Mononuclear cell (primary cell): ENCODE measurements around the gene SYN1. TPM values are rescaled to one million over a fixed set of nuclear protein-coding genes. Genes with fewer than 3 reads are reported as not detected.
"Not testable (repeated sequence)": the region's sequence is repeated elsewhere in the genome, so short reads cannot be mapped to it uniquely, and the experiment has no call there.

Experiments
- H3K27me3 ChIP-seq: 2 replicates; pipeline ENCODE4 v1.6.0; 2011; ENCODE audit warnings: low read length, control low read depth; ENCODE audit not compliant: insufficient read depth
- H3K4me1 ChIP-seq: 2 replicates; pipeline ENCODE4 v1.5.1; 2011; ENCODE audit warnings: mild to moderate bottlenecking, low read length, control low read depth; ENCODE audit not compliant: insufficient read depth
- H3K4me3 ChIP-seq: 2 replicates; pipeline ENCODE4 v1.5.1; 2011; ENCODE audit warnings: mild to moderate bottlenecking, low read length, moderate library complexity
- H3K9me3 ChIP-seq: 2 replicates; pipeline ENCODE4 v1.5.1; 2011; ENCODE audit warnings: low read depth, mild to moderate bottlenecking, control low read depth, low read length
- total RNA-seq: library from RNA; depleted of rRNA; stranded (reverse); fragments of >200 nt; gene quantifications from one replicate; pipeline ENCODE4 v1.2.3, GENCODE V29; 2012

The SYN1 gene
- total RNA-seq, 1 donor: 0.21 TPM

DNA sequence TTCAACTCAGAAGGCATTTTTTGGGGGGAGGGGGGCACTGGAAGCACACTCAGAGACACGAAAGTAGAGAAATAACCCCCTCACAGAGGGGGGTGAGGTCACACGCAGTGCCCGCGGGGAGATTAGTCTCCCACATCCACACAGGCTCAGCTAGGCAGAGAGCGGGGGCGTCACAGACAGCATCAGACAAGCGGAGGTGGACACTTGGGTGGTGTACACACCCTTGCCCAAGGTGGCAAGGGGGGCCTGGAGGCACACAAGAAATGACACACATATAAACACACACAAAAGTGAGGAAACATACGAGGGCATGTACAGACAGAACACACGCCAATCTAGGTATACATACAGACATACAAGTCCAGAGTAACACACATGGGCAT, 637 bp upstream of the SYN1 start:
- Histone ChIP-seq H3K4me3 (no peak overlapping the region), H3K27me3 (no peaks in the 10 kb centered on the region), H3K4me1 (peaks cover 18% of the 10 kb centered on the region), H3K9me3 (no peaks in the 10 kb centered on the region)

DNA sequence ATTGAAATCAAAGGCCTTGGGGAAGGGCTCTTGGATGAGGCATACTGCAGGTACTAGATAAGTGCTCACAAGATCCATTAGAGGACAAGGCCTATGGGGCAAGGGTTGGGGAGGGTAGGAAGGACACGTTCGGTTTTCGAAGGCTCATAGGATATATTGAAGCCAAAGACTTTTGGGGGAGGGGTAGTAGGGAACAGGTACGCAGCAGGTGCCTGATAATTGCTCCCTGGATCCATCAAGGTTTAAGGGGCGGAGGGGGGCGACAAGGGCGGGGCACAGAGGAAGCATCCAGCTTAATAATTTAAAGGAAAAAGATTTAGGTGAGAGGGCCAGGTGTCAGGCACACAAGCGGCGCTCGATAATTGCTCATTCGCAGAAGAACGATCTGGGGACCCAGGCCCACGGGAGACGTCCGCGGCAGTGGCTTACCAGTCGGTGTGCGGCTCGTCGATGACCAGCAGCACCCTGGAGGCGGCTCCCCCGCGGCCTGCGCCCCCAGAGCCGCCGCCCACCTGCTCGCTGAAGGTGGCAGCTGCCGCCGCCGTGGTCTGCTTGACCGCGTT, 653 bp downstream of the SYN1 start:
- no peak overlapping the region for H3K4me3 ChIP-seq
- no peaks in the 10 kb centered on the region for H3K27me3 ChIP-seq
- H3K4me1 ChIP-seq: peaks cover 16% of the 10 kb centered on the region
- no peaks in the 10 kb centered on the region for H3K9me3 ChIP-seq

DNA sequence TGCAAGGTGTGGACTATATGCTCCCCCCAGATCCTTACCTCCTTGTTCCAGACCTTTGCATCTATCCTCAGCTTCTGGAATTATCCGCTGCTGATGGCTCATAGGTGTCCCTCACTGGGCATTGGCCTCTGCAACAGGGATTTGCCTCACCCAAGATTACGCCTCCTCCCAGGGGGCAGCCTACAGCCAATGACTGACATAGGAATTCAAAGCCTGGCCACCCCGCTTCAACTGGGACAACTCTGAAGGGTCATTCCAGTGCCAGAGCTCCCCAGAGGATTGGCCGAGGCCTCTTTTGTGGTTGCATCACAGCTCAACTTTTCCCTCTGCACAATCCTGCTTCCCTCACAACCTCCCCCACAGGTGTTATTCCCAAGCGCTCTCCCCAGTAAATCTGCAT, 5.0 kb downstream of the SYN1 start:
- Histone ChIP-seq H3K4me3 (no peak overlapping the region), H3K27me3 (no peaks in the 10 kb centered on the region), H3K9me3 (no peaks in the 10 kb centered on the region), H3K4me1 (peaks cover 4% of the 10 kb centered on the region)

DNA sequence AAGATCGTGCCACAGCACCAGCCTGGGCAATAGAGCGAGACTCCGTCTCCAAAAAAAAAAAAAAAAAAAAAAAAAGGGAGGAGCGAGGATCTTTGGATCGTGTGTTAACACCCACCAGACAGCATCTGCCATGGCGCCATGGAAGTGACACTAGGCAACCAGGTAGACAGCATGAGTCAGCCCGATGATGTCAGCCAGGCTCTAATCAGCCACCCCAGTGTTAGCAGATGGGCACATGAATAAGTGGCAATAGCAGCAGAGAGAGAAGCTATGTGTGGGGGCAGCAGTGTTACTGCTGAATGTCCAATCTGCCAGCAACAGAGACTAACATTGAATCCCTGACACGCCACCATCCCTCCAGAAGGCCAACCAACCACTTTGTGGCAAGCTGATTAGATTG, 6.6 kb downstream of the SYN1 start:
- H3K4me3 ChIP-seq: no peak overlapping the region
- no peaks in the 10 kb centered on the region for H3K27me3 ChIP-seq
- peaks cover 7% of the 10 kb centered on the region for H3K4me1 ChIP-seq
- H3K9me3 ChIP-seq: no peaks in the 10 kb centered on the region

DNA sequence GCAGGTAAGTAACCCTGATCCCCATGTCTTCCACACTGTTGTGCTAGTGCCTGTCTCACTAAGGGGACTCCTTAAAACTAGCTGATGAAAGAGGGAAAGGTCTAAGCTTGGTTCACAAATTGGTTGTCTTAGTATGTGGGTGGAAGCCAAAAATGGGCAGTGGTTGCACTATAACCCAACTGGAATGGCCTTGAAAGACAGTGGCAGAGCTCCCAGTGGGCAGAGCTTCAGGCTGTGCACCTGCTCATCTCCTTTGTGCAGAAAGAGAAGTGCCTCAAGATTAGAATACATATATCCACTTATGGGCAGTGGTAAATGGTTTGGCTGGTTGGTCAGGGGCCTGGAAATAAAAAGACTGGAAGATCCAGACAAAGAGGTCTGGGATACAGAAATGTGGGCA, 7.2 kb downstream of the SYN1 start:
- Histone ChIP-seq H3K27me3 (no peaks in the 10 kb centered on the region), H3K4me1 (peaks cover 7% of the 10 kb centered on the region), H3K4me3 (no peak overlapping the region), H3K9me3 (no peaks in the 10 kb centered on the region)

DNA sequence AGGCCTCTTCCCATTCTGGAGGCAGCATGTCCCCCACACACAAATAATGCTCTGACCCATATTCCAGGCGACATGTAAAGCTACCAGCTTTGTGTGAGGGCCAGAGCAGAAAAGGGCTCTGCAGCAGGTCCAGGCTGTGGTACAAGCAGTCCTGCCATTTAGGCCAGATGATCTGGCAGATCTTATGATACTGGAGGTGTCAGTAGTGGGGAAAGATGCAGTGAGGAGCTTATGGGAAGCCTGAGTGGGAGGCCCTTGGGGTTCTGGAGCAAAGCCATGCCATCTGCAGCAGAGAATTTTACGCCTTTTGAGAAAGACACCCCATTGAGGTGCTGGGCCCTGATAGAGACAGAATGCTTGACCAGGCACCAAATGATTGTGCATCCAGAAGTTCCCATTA, 7.7 kb downstream of the SYN1 start:
- no peak overlapping the region for H3K4me3 ChIP-seq
- H3K9me3 ChIP-seq: no peaks in the 10 kb centered on the region
- no peaks in the 10 kb centered on the region for H3K27me3 ChIP-seq
- H3K4me1 ChIP-seq: peaks cover 7% of the 10 kb centered on the region

DNA sequence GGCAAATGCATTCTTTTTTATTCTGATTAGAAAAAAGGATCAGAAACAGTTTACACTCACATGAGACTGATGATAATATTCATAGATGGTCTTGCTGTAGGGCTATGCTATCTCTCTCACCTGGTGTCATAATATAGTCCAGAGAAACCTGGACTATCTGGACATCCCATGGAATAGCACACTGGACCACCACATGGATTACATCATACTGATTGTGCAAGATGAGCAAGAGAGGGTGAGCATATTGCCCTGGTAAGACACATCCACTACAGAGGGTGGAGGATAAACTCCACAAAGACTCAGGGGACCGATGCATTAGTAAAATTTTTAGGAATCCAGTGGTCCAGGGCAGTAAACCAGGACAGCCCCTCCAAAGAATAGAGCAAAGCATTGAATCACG, 8.2 kb downstream of the SYN1 start:
- Histone ChIP-seq H3K4me3 (no peak overlapping the region), H3K4me1 (peaks cover 7% of the 10 kb centered on the region), H3K27me3 (no peaks in the 10 kb centered on the region), H3K9me3 (no peaks in the 10 kb centered on the region)

DNA sequence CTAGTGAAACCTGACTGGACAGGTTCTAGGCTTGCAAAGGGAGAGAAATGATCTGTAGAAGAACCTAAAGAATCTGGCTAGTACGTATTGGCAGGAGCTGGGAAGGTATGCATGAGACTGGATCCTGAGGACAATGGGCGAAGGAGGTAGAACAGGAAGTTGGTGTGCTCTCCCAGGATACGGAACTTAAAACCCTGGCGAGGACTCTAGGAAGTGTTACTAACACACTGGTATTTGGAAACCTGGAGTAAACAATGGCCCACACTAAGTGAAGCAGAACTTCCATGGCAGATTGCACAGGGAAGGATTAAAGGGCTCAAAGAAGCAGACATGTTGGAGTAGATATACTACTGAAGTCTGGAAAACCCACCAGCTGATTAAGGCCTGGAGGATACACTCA, 9.1 kb downstream of the SYN1 start:
- Histone ChIP-seq H3K4me3 (no peak overlapping the region), H3K4me1 (peaks cover 7% of the 10 kb centered on the region), H3K27me3 (no peaks in the 10 kb centered on the region)

DNA sequence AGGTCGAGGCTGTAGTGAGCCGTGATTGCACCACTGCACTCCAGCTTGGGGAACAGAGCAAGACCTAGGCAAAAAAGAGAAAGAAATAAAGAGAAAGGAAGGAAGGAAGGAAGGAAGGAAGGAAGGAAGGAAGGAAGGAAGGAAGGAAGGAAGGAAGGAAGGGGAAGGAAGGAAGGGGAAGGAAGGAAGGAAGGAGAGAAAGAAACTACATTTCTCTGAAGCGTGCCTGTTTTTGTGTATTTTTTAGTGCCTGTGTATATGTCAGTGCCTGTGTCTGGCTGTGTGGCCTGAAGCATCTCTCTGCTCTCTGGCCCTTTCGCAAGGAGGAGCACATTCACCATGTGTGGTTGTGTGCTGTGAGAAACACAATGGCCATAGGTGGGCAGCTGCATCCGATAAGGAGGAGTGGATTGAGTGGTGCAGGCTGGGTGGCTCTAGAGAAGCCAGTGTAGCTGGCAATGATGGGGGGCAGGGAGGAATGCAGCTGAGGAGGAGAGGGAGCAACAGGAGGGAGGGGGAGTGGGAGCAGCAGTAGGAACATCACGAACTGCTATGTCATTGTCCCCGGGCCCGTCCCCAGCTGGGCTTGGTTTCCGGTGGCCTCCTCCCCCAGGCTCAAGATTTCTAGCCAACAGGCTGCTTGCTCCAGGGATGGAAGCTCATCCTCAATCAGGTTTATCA, 11.4 kb downstream of the SYN1 start:
- no peak overlapping the region for H3K4me3 ChIP-seq
- H3K9me3 ChIP-seq: no peaks in the 10 kb centered on the region
- H3K4me1 ChIP-seq: peaks cover 7% of the 10 kb centered on the region
- no peaks in the 10 kb centered on the region for H3K27me3 ChIP-seq

More for the DNA sequence above, 9.1 kb downstream of the SYN1 start:
- H3K9me3 ChIP-seq: no peaks in the 10 kb centered on the region

DNA sequence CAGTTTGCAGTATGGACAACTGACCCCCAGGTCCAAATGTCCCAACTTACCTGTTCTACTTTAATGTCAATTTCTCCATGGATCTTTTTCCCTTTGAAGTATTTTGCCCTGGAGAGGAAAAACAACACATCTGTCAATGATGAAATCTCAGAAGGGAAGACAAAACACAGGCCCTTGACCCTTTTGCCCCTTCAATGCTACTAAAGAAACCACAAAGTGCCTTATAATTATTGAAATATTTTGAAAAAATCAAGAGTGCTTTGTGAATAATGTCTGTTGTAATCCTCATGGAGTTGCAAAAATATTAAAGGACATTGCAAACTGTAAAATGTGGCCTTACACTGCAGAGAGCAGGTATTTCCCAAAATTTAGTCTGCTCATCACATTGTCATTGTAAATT, 12.6 kb downstream of the SYN1 start:
- Histone ChIP-seq H3K9me3 (no peaks in the 10 kb centered on the region), H3K4me1 (peaks cover 7% of the 10 kb centered on the region), H3K27me3 (no peaks in the 10 kb centered on the region), H3K4me3 (no peak overlapping the region)

DNA sequence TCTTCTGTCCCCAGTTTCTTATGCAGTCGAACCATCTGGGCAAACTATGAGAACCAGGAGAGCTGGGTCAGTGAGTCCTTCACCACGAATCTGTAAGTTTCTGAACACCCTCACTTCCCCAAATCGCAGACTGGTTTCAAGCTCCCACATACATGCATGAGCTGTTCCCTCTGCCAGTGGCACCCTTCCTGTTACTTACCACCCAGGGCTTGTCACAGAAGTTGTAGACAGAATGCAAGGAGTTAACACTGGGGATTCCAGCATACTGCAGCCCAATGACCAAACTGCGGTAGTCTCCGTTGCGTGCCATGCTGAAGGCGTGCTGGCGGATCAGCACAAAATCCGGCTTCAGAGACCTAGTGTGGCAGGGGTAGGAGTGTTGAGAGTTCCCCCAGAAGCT, 14.6 kb downstream of the SYN1 start:
- Histone ChIP-seq H3K9me3 (no peaks in the 10 kb centered on the region), H3K27me3 (no peaks in the 10 kb centered on the region), H3K4me1 (peaks cover 7% of the 10 kb centered on the region), H3K4me3 (no peak overlapping the region)

DNA sequence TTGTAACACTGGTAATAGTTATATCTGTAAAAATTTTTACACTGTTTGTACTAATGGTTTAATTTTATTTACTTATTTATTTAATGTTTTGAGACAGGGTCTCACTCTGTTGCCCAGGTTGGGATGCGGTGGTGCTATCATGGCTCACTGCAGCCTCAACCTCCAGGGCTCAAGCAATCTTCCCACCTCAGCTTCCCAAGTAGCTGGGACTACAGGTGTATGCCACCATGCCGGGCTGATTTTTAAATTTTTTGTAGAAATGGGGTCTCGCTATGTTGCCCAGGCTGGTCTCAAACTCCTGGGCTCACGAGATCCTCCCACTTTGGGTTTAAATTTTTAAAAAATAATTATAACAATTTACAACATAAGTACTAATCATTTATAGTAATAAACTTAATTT, 16.5 kb downstream of the SYN1 start:
- H3K4me3 ChIP-seq, H3K27me3 ChIP-seq, H3K9me3 ChIP-seq, H3K4me1 ChIP-seq: not testable (repeated sequence)

DNA sequence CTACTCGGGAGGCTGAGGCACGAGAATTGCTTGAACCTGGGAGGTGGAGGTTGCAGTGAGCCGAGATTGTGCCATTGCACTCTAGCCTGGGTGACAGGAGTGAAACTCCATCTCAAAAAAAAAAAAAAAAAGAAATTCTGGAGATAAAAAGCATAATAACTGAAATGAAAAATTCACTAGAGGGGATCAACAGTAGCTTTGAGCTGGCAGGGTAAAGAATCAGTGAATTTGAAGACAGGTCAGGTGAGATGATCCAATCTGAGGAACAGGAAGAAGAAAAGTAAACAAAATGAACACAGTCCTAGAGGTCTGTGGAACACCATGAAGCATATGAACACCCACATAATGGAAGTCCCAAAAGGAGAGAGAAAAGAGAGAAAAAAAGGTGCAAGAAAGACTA, 22.4 kb downstream of the SYN1 start:
- no peaks in the 10 kb centered on the region for H3K27me3 ChIP-seq
- no peaks in the 10 kb centered on the region for H3K9me3 ChIP-seq
- no peaks in the 10 kb centered on the region for H3K4me1 ChIP-seq
- no peak overlapping the region for H3K4me3 ChIP-seq

DNA sequence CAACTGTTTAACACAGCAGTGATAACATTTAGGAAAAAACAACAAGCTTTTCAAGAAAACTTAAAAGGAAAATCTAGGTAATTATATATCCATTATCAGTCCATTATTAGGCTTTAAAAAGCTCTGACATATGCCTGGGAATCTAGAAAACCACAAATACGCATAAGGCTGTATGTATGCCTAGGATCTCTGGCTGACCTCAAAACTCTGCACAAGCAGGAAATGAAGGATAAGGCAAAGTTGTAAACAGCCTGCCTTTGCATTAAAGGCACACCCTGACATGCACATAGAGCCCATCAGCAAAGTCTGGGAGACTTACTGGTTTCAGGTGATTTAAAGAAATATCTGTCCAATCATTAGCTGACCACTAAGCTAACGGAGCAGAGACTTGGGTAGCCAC, 23.4 kb downstream of the SYN1 start:
- H3K9me3 ChIP-seq: no peaks in the 10 kb centered on the region
- no peaks in the 10 kb centered on the region for H3K27me3 ChIP-seq
- no peaks in the 10 kb centered on the region for H3K4me1 ChIP-seq
- no peak overlapping the region for H3K4me3 ChIP-seq

DNA sequence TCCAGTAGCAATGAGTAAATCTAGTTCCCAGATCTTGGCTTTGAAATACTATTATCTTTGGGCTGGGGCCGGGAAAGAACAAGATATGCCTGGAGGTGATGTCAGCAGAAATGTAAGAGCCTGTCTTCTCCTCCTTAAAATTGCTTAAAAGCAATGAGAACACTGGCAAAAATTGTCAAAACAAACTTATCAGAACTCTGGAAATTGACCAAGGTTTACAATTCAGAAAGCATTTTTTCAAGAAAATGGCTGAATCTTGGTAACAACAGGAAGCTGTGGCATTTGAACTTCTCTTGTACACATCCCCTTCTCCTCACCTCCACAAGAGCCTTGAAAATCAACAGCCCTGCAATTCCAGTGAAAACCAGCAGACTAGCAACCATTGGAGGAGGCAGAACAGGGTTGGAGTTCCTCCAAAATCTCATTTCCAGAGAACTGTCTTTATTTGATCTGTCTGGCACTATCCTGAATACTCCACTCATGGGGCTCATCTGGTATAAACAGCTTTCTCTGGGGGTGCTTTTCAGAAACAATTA, 23.9 kb downstream of the SYN1 start:
- Histone ChIP-seq H3K27me3 (no peaks in the 10 kb centered on the region), H3K4me3 (no peak overlapping the region), H3K4me1 (no peaks in the 10 kb centered on the region), H3K9me3 (no peaks in the 10 kb centered on the region)

DNA sequence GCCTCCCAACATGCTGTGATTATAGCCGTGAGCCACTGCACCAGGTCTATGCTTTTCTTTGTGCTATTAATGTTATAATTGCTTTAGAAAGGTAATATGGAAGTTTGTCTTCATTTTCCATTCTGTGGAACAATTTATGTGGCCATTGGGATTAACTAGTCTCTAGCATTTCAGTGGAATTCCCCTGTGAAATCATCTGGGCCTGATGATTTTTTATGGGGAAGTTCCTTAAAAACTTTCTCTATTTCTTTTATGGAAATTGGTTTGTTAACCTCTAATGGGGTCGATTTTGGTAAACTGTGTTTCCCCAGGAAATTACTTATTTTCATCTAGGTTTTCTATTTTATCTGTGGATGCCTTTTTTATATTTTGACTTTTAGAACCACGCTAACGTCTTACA, 26.1 kb downstream of the SYN1 start:
- Histone ChIP-seq H3K9me3 (no peaks in the 10 kb centered on the region), H3K27me3 (no peaks in the 10 kb centered on the region), H3K4me3 (no peak overlapping the region), H3K4me1 (no peaks in the 10 kb centered on the region)
